ENCODE data around the gene ATOSB.

Gene ATOSB, protein sequence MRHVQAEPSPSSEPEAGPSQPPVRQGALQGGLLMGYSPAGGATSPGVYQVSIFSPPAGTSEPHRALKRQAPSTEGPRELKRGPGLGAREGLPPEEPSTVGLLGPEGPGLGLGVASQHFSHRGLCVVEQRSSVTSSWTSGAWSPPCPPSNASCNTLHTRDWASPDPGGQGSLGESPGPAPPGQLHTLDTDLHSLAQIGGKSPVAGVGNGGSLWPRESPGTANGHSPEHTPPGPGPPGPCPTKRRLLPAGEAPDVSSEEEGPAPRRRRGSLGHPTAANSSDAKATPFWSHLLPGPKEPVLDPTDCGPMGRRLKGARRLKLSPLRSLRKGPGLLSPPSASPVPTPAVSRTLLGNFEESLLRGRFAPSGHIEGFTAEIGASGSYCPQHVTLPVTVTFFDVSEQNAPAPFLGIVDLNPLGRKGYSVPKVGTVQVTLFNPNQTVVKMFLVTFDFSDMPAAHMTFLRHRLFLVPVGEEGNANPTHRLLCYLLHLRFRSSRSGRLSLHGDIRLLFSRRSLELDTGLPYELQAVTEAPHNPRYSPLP

GRCh38 chr9:35115680-35116538, at the start of gene ATOSB:
Gene ATOSB, minus strand, starts transcription at chr9:35115862. Its CDS starts 7,588 bp downstream, at chr9:35108274.
- POLR2A ChIA-PET: interaction anchor here (0.5 to 4.3 kb wide), 17 partner anchors 13 to 1258 kb away, joined by 3 to 92 read pairs (median 4); partner anchors contain the start of genes CCDC107, FANCG, PIGO and RMRP
- peaks cover 15% of the 10 kb centered on the region for H3K4me1 ChIP-seq (ENCODE audit: control insufficient read depth, insufficient read depth, low read length)
- no peaks in the 10 kb centered on the region for H3K36me3 ChIP-seq (ENCODE audit: control insufficient read depth in 2 of 2, insufficient read depth in 1 of 2, low read length in 2 of 2)
- peak within 1 kb of the TSS; percentile 48 for H3K4me3 ChIP-seq (ENCODE audit: low read depth, low read length)
- no peaks in the 10 kb centered on the region for H3K9me3 ChIP-seq (ENCODE audit: control insufficient read depth, insufficient read depth, low read depth, low read length)
- peak within 1 kb of the TSS; percentile 18; the same call in 1 of the 2 replicates for H3K27ac ChIP-seq (ENCODE audit: extremely low read depth, low read depth, low read length)
- CTCF ChIA-PET: interaction anchor here (0.6 to 6.8 kb wide), 12 partner anchors 18 to 437 kb away, joined by 3 to 58 read pairs (median 4); partner anchors contain the start of genes PIGO and RUSC2
- peak; percentile 79 for TF ChIP-seq ZNF366 (tag by site-specific recombination; conservative IDR thresholded peaks at IDR 0.05)
- TF ChIP-seq PRDM1 (tag by site-specific recombination; IDR thresholded peaks at IDR 0.05): 0 out of 2 replicates have a peak, but pooled peaks have one; percentile 32
- TF ChIP-seq ZNF544 (tag by site-specific recombination; IDR thresholded peaks at IDR 0.05): no peak
- no peak; the same call in 1 of the 2 replicates for TF ChIP-seq ZNF610 (tag by site-specific recombination; IDR thresholded peaks at IDR 0.05; ENCODE audit: borderline replicate concordance)
- TF ChIP-seq ZNF677 (tag by site-specific recombination; IDR thresholded peaks at IDR 0.05): no peak
- TF ChIP-seq ZNF654 (tag by site-specific recombination; IDR thresholded peaks at IDR 0.05; ENCODE audit: low read depth): no peak
- peak; percentile 100 for TF ChIP-seq ZNF692 (tag by site-specific recombination; IDR thresholded peaks at IDR 0.05)
- no peak for TF ChIP-seq ZNF155 (tag by site-specific recombination; IDR thresholded peaks at IDR 0.05)
- peak; percentile 99 for TF ChIP-seq ZFP69B (tag by site-specific recombination; IDR thresholded peaks at IDR 0.05)
- TF ChIP-seq ZNF830 (tag by site-specific recombination; IDR thresholded peaks at IDR 0.05; ENCODE audit: low read depth): no peak
- no peak for TF ChIP-seq ZNF184 (tag by site-specific recombination; IDR thresholded peaks at IDR 0.05)
- TF ChIP-seq ZNF785 (tag by site-specific recombination; IDR thresholded peaks at IDR 0.05): no peak
- no peak; the same call in none of the 2 replicates for TF ChIP-seq KLF1 (tag by site-specific recombination; IDR thresholded peaks at IDR 0.05)
- TF ChIP-seq MYNN (tag by site-specific recombination; IDR thresholded peaks at IDR 0.05; ENCODE audit: borderline replicate concordance): no peak
- no peak for TF ChIP-seq ZNF529 (tag by site-specific recombination; IDR thresholded peaks at IDR 0.05; ENCODE audit: insufficient replicate concordance)
- TF ChIP-seq OSR2 (tag by site-specific recombination; IDR thresholded peaks at IDR 0.05): peak; percentile 29
- no peak for TF ChIP-seq ZNF660 (tag by site-specific recombination; IDR thresholded peaks at IDR 0.05)
- TF ChIP-seq, protein P1, sequence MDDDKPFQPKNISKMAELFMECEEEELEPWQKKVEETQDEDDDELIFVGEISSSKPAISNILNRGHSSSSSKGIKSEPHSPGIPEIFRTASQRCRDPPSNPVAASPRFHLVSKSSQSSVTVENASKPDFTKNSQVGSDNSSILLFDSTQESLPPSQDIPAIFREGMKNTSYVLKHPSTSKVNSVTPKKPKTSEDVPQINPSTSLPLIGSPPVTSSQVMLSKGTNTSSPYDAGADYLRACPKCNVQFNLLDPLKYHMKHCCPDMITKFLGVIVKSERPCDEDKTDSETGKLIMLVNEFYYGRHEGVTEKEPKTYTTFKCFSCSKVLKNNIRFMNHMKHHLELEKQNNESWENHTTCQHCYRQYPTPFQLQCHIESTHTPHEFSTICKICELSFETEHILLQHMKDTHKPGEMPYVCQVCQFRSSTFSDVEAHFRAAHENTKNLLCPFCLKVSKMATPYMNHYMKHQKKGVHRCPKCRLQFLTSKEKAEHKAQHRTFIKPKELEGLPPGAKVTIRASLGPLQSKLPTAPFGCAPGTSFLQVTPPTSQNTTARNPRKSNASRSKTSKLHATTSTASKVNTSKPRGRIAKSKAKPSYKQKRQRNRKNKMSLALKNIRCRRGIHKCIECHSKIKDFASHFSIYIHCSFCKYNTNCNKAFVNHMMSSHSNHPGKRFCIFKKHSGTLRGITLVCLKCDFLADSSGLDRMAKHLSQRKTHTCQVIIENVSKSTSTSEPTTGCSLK (tag by site-specific recombination; IDR thresholded peaks at IDR 0.05): no peak
- TF ChIP-seq ZNF629 (tag by site-specific recombination; IDR thresholded peaks at IDR 0.05): 0 out of 2 replicates have a peak, but pooled peaks have one; percentile 8
- no peak for TF ChIP-seq ZBTB21 (tag by site-specific recombination; IDR thresholded peaks at IDR 0.05)
- TF ChIP-seq ZBTB20 (tag by site-specific recombination; IDR thresholded peaks at IDR 0.05): peak; percentile 45; the same call in 1 of the 2 replicates
- no peak for TF ChIP-seq ZNF391 (tag by site-specific recombination; IDR thresholded peaks at IDR 0.05; ENCODE audit: borderline replicate concordance, low read depth)
- peak; percentile 76 for TF ChIP-seq ZFHX2 (tag by site-specific recombination; conservative IDR thresholded peaks at IDR 0.05)
- peak; percentile 38; the same call in 1 of the 2 replicates for TF ChIP-seq WT1 (tag by site-specific recombination; IDR thresholded peaks at IDR 0.05)
- TF ChIP-seq ZNF600 (tag by site-specific recombination; IDR thresholded peaks at IDR 0.05): no peak
- TF ChIP-seq MZF1 (tag by site-specific recombination; IDR thresholded peaks at IDR 0.05; ENCODE audit: borderline replicate concordance): no peak
- TF ChIP-seq, protein P2, sequence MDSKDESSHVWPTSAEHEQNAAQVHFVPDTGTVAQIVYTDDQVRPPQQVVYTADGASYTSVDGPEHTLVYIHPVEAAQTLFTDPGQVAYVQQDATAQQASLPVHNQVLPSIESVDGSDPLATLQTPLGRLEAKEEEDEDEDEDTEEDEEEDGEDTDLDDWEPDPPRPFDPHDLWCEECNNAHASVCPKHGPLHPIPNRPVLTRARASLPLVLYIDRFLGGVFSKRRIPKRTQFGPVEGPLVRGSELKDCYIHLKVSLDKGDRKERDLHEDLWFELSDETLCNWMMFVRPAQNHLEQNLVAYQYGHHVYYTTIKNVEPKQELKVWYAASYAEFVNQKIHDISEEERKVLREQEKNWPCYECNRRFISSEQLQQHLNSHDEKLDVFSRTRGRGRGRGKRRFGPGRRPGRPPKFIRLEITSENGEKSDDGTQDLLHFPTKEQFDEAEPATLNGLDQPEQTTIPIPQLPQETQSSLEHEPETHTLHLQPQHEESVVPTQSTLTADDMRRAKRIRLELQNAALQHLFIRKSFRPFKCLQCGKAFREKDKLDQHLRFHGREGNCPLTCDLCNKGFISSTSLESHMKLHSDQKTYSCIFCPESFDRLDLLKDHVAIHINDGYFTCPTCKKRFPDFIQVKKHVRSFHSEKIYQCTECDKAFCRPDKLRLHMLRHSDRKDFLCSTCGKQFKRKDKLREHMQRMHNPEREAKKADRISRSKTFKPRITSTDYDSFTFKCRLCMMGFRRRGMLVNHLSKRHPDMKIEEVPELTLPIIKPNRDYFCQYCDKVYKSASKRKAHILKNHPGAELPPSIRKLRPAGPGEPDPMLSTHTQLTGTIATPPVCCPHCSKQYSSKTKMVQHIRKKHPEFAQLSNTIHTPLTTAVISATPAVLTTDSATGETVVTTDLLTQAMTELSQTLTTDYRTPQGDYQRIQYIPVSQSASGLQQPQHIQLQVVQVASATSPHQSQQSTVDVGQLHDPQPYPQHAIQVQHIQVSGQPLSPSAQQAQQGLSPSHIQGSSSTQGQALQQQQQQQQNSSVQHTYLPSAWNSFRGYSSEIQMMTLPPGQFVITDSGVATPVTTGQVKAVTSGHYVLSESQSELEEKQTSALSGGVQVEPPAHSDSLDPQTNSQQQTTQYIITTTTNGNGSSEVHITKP (tag by site-specific recombination; IDR thresholded peaks at IDR 0.05): peak; percentile 70
- TF ChIP-seq GLIS2 (tag by site-specific recombination; IDR thresholded peaks at IDR 0.05): peak; percentile 89
- 0 out of 2 replicates have a peak, but pooled peaks have one; percentile 12 for TF ChIP-seq ZBTB7A (tag by site-specific recombination; IDR thresholded peaks at IDR 0.05; ENCODE audit: low read depth)
